Measurements from ENCODE around the gene PSMC2.
"Not testable (repeated sequence)": the region's sequence is repeated elsewhere in the genome, so short reads cannot be mapped to it uniquely, and the experiment has no call there.

Gene PSMC2

DNA sequence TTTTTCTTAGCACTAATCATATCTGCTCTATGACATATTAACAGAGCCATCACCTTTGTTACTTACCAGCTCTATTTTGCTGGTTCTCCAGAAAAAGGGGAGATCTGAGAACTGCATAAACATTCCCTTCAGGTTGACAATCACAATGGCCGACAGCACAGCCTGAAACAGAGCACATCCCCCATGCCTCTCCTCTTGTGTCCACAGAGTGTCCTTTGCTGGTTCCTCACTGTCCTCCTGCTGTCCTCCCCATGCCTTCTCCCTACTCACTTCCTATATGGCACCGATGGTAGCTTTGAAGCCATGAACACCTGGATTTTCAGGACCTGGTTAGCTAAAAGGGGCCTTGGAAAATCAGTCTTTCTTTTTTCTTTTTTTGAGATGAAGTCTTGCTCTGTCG, 41.8 kb downstream of the PSMC2 start:
- Mint-ChIP-seq H3K36me3 (ENCODE audit: low read depth) (no peaks in the 10 kb centered on the region), H3K27ac (no peak overlapping the region), H3K4me3 (no peak overlapping the region), H3K27me3 (ENCODE audit: low read depth) (no peaks in the 10 kb centered on the region), H3K4me1 (ENCODE audit: low read depth) (no peaks in the 10 kb centered on the region), H3K9me3 (no peaks in the 10 kb centered on the region)

DNA sequence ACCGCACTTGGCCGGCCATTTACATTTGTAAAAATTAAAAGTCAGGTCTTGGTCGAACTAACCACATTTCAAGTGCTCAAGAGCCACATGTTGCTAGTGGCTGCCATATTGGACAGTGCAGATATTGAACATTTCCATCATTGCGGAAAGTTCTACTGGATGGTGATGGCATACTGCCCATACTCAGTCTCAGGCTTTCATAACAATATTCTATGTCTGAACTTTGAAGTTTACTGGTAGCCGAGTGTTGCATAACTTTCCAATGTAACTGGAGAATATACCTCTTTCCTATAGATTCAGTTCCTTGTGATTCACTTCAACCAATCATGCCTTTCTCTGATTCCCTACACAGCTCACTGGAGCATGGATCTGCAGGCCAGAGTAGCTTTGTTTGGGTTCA, 43.7 kb downstream of the PSMC2 start:
- no peaks in the 10 kb centered on the region for H3K27me3 Mint-ChIP-seq (ENCODE audit: low read depth)
- no peak overlapping the region for H3K27ac Mint-ChIP-seq

DNA sequence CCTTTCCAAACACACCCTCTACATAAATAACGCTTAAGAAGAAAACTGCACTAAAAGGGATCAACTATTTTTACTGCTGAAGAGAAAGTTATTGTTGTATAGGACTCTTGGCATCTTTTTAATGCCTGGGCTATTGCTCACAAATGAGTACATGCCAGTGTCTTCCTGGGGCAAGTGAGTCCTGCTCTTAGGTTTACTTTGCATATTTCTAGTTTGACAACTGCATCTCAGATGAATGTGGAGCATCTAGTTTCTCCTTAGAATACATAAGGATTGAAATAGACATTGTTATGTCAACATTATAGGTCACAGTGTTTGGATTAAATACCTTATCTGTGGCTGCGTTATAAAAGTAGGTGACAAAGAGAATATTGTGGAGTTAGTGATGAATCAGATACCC, 44.5 kb downstream of the PSMC2 start:
- H3K4me1 Mint-ChIP-seq (ENCODE audit: low read depth), result no peaks in the 10 kb centered on the region
- H3K27ac Mint-ChIP-seq, result no peak overlapping the region
- no peaks in the 10 kb centered on the region for H3K27me3 Mint-ChIP-seq (ENCODE audit: low read depth)

More for the DNA sequence above, 43.7 kb downstream of the PSMC2 start:
- H3K4me3 Mint-ChIP-seq, result no peak overlapping the region
- H3K9me3 Mint-ChIP-seq, result no peaks in the 10 kb centered on the region
- no peaks in the 10 kb centered on the region for H3K4me1 Mint-ChIP-seq (ENCODE audit: low read depth)
- no peaks in the 10 kb centered on the region for H3K36me3 Mint-ChIP-seq (ENCODE audit: low read depth)

DNA sequence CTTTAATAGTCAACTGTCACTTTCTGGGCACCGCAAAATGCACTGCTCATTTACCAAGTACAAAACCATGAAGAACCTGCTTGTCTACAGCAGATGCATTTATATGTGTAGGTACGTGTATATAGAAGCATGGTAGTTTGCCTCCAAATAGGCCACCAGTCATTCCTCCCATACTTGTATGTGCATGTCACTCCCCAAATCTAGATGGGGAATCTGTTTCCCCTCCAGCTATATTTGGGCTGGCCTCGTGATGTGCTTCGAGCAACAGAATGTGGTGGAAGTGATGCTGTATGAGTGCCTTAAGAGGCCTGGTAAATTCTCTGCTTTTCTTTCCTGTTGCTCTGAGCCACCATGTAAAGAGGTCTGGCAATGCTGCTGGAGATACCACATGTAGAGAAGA, 47.1 kb downstream of the PSMC2 start:
- H3K4me1 Mint-ChIP-seq (ENCODE audit: low read depth), result no peaks in the 10 kb centered on the region
- H3K27ac Mint-ChIP-seq, result no peak overlapping the region
- H3K27me3 Mint-ChIP-seq (ENCODE audit: low read depth), result no peaks in the 10 kb centered on the region
- H3K4me3 Mint-ChIP-seq, result no peak overlapping the region
- H3K9me3 Mint-ChIP-seq, result no peaks in the 10 kb centered on the region
- H3K36me3 Mint-ChIP-seq (ENCODE audit: low read depth), result no peaks in the 10 kb centered on the region

More for the DNA sequence above, 44.5 kb downstream of the PSMC2 start:
- no peaks in the 10 kb centered on the region for H3K36me3 Mint-ChIP-seq (ENCODE audit: low read depth)
- no peaks in the 10 kb centered on the region for H3K9me3 Mint-ChIP-seq
- H3K4me3 Mint-ChIP-seq, result no peak overlapping the region

DNA sequence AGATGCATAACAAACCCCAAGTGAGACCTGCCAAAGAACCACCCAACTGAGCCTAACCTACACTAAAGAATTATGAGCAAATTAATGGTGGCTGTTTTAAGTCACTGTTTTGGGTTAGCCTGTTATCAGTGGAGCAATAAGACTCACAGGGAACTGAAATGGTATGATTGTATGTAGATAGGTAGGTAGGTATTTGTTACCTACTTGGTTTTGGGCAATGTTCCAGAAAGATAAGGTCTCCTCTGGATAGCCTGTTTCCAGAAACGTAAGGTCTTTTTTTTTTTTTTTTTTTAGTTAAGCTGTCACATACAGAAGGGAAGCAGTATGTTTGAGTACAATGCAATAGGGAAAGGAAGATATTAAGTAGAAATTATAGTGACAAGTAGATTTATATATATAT, 47.6 kb downstream of the PSMC2 start:
- no peaks in the 10 kb centered on the region for H3K4me1 Mint-ChIP-seq (ENCODE audit: low read depth)
- no peak overlapping the region for H3K4me3 Mint-ChIP-seq
- H3K27ac Mint-ChIP-seq, result no peak overlapping the region
- H3K27me3 Mint-ChIP-seq (ENCODE audit: low read depth), result no peaks in the 10 kb centered on the region
- no peaks in the 10 kb centered on the region for H3K36me3 Mint-ChIP-seq (ENCODE audit: low read depth)
- no peaks in the 10 kb centered on the region for H3K9me3 Mint-ChIP-seq

DNA sequence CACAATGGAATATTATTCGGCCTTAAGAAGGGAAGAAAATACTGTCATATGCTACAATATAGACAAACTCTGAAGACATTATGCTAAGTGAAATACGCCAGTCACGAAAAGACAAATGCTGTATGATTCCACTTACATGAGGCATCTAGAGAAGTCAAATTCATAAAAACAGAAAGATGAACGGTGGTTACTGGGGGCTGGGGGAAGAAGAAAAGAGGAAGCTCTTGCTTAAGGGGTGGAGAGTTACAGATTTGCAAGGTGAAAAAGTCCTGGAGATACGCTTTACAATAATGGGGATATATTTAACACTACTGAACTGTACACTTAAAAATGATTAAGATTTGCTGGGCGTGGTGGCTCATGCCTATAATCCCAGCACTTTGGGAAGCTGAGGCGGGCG, 49.0 kb downstream of the PSMC2 start:
- no peaks in the 10 kb centered on the region for H3K4me1 Mint-ChIP-seq (ENCODE audit: low read depth)
- no peaks in the 10 kb centered on the region for H3K36me3 Mint-ChIP-seq (ENCODE audit: low read depth)
- H3K27ac Mint-ChIP-seq, result no peak overlapping the region

DNA sequence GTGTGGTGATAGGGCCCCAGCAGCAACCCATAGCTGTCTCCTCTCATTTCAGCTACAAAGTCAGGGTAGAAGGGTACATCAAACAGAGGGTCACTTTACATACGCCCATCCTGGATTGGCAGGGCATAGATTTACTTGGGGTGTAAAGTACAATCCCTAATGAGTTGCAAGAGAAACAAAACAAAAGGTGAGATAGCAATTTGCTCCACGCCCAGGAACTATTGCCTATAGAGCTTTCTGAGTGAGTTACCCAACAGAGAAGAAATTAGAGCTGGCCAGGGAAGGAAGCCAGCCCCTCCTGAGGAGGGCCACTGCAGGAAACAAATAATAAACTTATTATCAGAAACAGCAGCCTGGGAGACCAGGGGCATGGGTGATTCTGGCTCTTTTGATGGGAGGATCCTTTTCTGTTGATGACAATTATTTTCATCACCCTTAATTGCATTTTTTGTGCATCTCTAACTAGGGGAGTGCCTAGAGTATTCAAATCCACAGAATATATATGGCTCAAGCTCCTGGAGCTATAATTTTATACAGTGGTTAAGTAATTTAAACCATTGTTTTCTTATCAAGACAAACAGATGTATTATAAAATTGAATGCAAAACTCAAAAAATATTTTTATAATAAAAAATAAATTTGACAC, 51.2 kb downstream of the PSMC2 start:
- Mint-ChIP-seq H3K27ac (no peak overlapping the region), H3K4me1 (ENCODE audit: low read depth) (no peaks in the 10 kb centered on the region), H3K9me3 (no peaks in the 10 kb centered on the region), H3K36me3 (ENCODE audit: low read depth) (no peaks in the 10 kb centered on the region), H3K27me3 (ENCODE audit: low read depth) (peaks cover 18% of the 10 kb centered on the region), H3K4me3 (no peak overlapping the region)

More for the DNA sequence above, 49.0 kb downstream of the PSMC2 start:
- H3K9me3 Mint-ChIP-seq, result no peaks in the 10 kb centered on the region
- no peak overlapping the region for H3K4me3 Mint-ChIP-seq
- peaks cover 3% of the 10 kb centered on the region for H3K27me3 Mint-ChIP-seq (ENCODE audit: low read depth)

DNA sequence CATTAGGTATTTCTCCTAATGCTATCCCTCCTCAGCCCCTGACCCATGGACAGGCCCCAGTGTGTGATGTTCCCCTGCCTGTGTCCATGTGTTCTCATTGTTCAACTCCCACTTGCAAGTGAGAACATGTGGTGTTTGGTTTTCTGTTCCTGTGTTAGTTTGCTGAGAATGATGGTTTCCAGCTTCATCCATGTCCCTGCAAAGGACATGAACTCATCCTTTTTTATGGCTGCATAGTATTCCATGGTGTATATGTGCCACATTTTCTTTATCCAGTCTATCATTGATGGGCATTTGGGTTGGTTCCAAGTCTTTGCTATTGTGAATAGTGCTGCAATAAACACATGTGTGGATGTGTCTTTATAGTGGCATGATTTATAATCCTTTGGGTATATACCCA, 52.2 kb downstream of the PSMC2 start:
- H3K27ac Mint-ChIP-seq; H3K4me1 Mint-ChIP-seq (ENCODE audit: low read depth); H3K9me3 Mint-ChIP-seq; H3K4me3 Mint-ChIP-seq; H3K36me3 Mint-ChIP-seq (ENCODE audit: low read depth): not testable (repeated sequence)
- H3K27me3 Mint-ChIP-seq (ENCODE audit: low read depth), result peaks cover 23% of the 10 kb centered on the region

DNA sequence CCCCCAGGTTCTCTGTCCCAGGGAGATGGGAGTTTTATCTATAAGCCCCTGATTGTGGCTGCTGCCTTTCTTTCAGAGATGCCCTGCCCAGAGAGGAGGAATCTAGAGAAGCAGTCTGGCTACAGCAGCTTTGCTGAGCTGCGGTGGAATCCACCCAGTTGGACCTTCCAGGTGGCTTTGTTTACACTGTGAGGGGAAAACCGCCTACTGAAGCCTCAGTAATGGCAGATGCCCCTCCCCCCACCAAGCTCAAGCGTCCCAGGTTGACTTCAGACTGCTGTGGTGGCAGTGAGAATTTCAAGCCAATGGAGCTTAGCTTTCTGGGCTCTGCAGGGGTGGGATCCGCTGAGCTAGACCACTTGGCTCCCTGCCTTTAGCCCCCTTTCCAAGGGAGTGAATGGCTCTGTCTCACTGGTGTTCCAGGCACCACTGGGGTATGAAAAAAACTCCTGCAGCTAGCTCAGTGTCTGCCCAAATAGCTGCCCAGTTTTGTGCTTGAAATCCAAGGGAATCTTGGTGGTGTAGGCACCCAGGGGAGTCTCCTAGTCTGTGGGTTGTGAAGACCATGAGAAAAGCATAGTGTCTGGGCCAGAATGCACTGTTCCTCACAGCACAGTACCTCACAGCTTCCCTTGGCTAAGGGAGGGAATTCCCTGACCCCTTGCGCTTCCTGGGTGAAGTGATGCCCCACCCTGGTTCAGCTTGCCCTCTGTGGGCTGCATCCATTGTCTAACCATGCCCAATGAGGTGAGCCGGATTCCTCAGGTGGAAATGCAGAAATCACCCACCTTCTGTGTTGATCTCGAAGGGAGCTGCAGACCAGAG, 58.6 kb downstream of the PSMC2 start:
- H3K4me3 Mint-ChIP-seq; H3K4me1 Mint-ChIP-seq (ENCODE audit: low read depth); H3K27ac Mint-ChIP-seq; H3K9me3 Mint-ChIP-seq; H3K36me3 Mint-ChIP-seq (ENCODE audit: low read depth): not testable (repeated sequence)
- H3K27me3 Mint-ChIP-seq (ENCODE audit: low read depth), result peaks cover 29% of the 10 kb centered on the region

DNA sequence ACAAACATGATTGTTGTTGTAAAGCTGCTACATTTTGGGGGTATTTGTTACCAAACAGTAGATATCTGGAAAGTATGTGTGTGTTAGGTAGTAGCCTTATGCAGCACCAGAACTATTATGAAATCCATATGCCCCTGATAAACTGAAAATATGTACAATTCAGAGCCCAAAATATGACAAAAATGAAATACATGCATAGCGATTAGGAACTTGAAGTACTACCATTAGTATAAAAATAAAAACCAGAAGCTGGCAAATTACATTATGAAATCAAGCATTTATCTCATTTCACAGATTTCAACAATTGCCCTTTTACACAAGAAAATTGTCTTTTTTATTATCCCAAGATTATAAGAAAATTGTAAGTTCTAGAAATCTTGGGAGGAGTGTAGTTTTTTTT, 64.7 kb downstream of the PSMC2 start:
- Mint-ChIP-seq H3K27me3 (ENCODE audit: low read depth) (peaks cover 10% of the 10 kb centered on the region), H3K36me3 (ENCODE audit: low read depth) (no peaks in the 10 kb centered on the region), H3K4me3 (no peak overlapping the region), H3K27ac (no peak overlapping the region), H3K4me1 (ENCODE audit: low read depth) (no peaks in the 10 kb centered on the region), H3K9me3 (no peaks in the 10 kb centered on the region)

DNA sequence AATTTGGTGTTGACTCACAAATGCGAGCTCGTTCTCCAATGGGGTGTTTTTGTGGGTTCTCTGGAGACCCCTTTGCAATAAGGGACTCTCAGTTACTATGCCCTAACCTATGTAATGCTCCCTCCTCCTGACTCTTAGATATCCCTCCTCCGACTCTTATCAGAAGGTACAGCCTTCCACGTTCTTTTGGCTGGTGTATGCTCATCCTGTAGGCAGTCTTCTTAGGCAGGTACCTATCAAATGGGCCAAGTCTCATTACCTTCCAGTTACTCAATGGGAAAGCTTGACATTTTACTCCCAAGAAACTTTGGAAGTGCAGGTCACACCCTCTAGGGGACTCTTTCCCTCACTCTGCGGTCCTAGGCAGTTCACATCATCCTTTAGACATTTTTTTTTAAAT, 66.0 kb downstream of the PSMC2 start:
- no peaks in the 10 kb centered on the region for H3K36me3 Mint-ChIP-seq (ENCODE audit: low read depth)

DNA sequence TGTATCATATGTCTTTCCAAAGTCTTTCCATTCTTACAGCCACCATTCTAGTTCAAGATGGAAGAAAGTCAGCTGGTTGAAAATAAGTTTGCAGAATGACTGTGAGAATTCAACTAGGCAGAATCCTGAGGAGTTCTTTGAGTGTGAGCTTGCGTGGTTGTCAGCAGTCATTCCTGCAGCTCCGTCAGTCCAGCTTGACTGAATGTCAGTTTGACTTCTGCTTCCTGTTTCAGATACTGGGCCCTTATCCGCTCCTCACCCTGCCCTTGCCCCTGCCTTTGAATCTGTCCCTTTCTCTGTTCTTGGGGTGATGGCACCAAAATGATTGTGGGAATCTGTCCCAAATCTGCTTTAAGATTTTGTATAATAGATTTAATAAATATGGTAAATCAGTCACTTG, 70.8 kb downstream of the PSMC2 start:
- no peaks in the 10 kb centered on the region for H3K9me3 Mint-ChIP-seq
- H3K36me3 Mint-ChIP-seq (ENCODE audit: low read depth), result no peaks in the 10 kb centered on the region
- no peak overlapping the region for H3K27ac Mint-ChIP-seq
- H3K4me3 Mint-ChIP-seq, result no peak overlapping the region
- peaks cover 15% of the 10 kb centered on the region for H3K27me3 Mint-ChIP-seq (ENCODE audit: low read depth)
- no peaks in the 10 kb centered on the region for H3K4me1 Mint-ChIP-seq (ENCODE audit: low read depth)

More for the DNA sequence above, 66.0 kb downstream of the PSMC2 start:
- H3K27ac Mint-ChIP-seq, result no peak overlapping the region
- peaks cover 15% of the 10 kb centered on the region for H3K27me3 Mint-ChIP-seq (ENCODE audit: low read depth)
- no peaks in the 10 kb centered on the region for H3K9me3 Mint-ChIP-seq
- no peak overlapping the region for H3K4me3 Mint-ChIP-seq
- H3K4me1 Mint-ChIP-seq (ENCODE audit: low read depth), result no peaks in the 10 kb centered on the region
